ENCODE data around the gene BHMT.
"Not testable (repeated sequence)": the region's sequence is repeated elsewhere in the genome, so short reads cannot be mapped to it uniquely, and the experiment has no call there.

Gene BHMT

GRCh38 chr5:79171635-79172245, 60.1 kb downstream of the BHMT start:
- no peak for DNase-seq (ENCODE audit: low read depth, low spot score)

- DNase-seq (ENCODE audit: low read depth, low spot score): no peak
These were observed 60.7 kb downstream of the BHMT start for GRCh38 chr5:79172269-79172668.

- DNase-seq (ENCODE audit: low read depth, low spot score): no peak
These were observed 62.0 kb downstream of the BHMT start for GRCh38 chr5:79173626-79174025.

GRCh38 chr5:79180449-79180848, 68.8 kb downstream of the BHMT start:
- not testable (repeated sequence) for DNase-seq (ENCODE audit: low read depth, low spot score)

- no peak for DNase-seq (ENCODE audit: low read depth, low spot score)
These were observed 69.9 kb downstream of the BHMT start for GRCh38 chr5:79181419-79182022.

Measured in iPS DF 19.7 (cell line).